Measurements from ENCODE around the gene GCGR.
"Not testable (repeated sequence)": the region's sequence is repeated elsewhere in the genome, so short reads cannot be mapped to it uniquely, and the experiment has no call there.

GCGR gene

GRCh38 chr17:81831957-81832607, 28.1 kb downstream of the GCGR start:
- DNase-seq (ENCODE audit: low read depth, low spot score): no peak
- peak overlapping the region; percentile 83 for H3K27ac ChIP-seq

- H3K27ac ChIP-seq: peak overlapping the region; percentile 83
- DNase-seq (ENCODE audit: low read depth, low spot score): no peak
Measured at GRCh38 chr17:81832608-81833159, 28.7 kb downstream of the GCGR start.

- DNase-seq (ENCODE audit: low read depth, low spot score): peak; percentile 46
- H3K27ac ChIP-seq: peak within 1 kb of the TSS; percentile 83
Measured at GRCh38 chr17:81833160-81833920, 29.4 kb downstream of the GCGR start, which contains the start of gene MCRIP1. Gene MCRIP1 (minus strand): TSS chr17:81833291. CDS start chr17:81824506, 8,785 bp downstream.

- DNase-seq (ENCODE audit: low read depth, low spot score): no peak
- H3K27ac ChIP-seq: peak overlapping the region; percentile 83
Measured at GRCh38 chr17:81833921-81834830, 30.2 kb downstream of the GCGR start.

GRCh38 chr17:81834831-81835267, 30.9 kb downstream of the GCGR start, which contains the start of gene PPP1R27:
Gene PPP1R27 (minus strand): TSS chr17:81835050. CDS start chr17:81834953, 97 bp downstream.
- no peak for DNase-seq (ENCODE audit: low read depth, low spot score)
- peak within 1 kb of the TSS; percentile 83 for H3K27ac ChIP-seq

GRCh38 chr17:81837641-81838040, 33.7 kb downstream of the GCGR start:
- no peak for DNase-seq (ENCODE audit: low read depth, low spot score)
- H3K27ac ChIP-seq: no peak overlapping the region

GRCh38 chr17:81838753-81839255, 34.9 kb downstream of the GCGR start:
- DNase-seq (ENCODE audit: low read depth, low spot score): no peak
- no peak overlapping the region for H3K27ac ChIP-seq

GRCh38 chr17:81839301-81839700, 35.4 kb downstream of the GCGR start:
- H3K27ac ChIP-seq: no peak overlapping the region
- DNase-seq (ENCODE audit: low read depth, low spot score): no peak

- peak overlapping the region; percentile 87 for H3K27ac ChIP-seq
- not testable (repeated sequence) for DNase-seq (ENCODE audit: low read depth, low spot score)
Measured at GRCh38 chr17:81840059-81840458, 36.1 kb downstream of the GCGR start.

GRCh38 chr17:81840826-81841778, 37.2 kb downstream of the GCGR start:
- peak overlapping the region; percentile 87 for H3K27ac ChIP-seq
- DNase-seq (ENCODE audit: low read depth, low spot score): no peak

- no peak for DNase-seq (ENCODE audit: low read depth, low spot score)
- H3K27ac ChIP-seq: peak overlapping the region; percentile 87
Measured at GRCh38 chr17:81841866-81842265, 37.9 kb downstream of the GCGR start.

GRCh38 chr17:81842378-81842724, 38.4 kb downstream of the GCGR start:
- H3K27ac ChIP-seq: peak overlapping the region; percentile 87
- no peak for DNase-seq (ENCODE audit: low read depth, low spot score)

GRCh38 chr17:81842725-81843504, 39.0 kb downstream of the GCGR start:
- DNase-seq (ENCODE audit: low read depth, low spot score): no peak
- peak overlapping the region; percentile 87 for H3K27ac ChIP-seq

GRCh38 chr17:81843713-81844326, 39.9 kb downstream of the GCGR start:
- H3K27ac ChIP-seq: peak overlapping the region; percentile 87
- DNase-seq (ENCODE audit: low read depth, low spot score): no peak

GRCh38 chr17:81844327-81844851, 40.4 kb downstream of the GCGR start:
- no peak overlapping the region for H3K27ac ChIP-seq
- no peak for DNase-seq (ENCODE audit: low read depth, low spot score)

GRCh38 chr17:81844887-81845286, 40.9 kb downstream of the GCGR start:
- no peak overlapping the region for H3K27ac ChIP-seq
- no peak for DNase-seq (ENCODE audit: low read depth, low spot score)

GRCh38 chr17:81845361-81845760, 41.4 kb downstream of the GCGR start:
- H3K27ac ChIP-seq: no peak overlapping the region
- no peak for DNase-seq (ENCODE audit: low read depth, low spot score)
